HT1080 (cell line): ENCODE measurements around the gene CCDC57. TPM values are rescaled to one million over a fixed set of nuclear protein-coding genes. Genes with fewer than 3 reads are reported as not detected.
"Not testable (repeated sequence)": the region's sequence is repeated elsewhere in the genome, so short reads cannot be mapped to it uniquely, and the experiment has no call there.

Experiments
- DNase-seq: peaks from one replicate; pipeline ENCODE4 v3.0.0-alpha.2; 2015; ENCODE audit warnings: low read depth
- polyA plus RNA-seq, 2 experiments: library from polyadenylated mRNA; depleted of rRNA; stranded (reverse); fragments of >200 nt; gene quantifications; 2 replicates each; pipeline ENCODE4 v1.2.3, GENCODE V29; 2015
- total RNA-seq: library from RNA; depleted of rRNA; stranded (reverse); fragments of >200 nt; shearing (Covaris generic); gene quantifications from 2 replicates; pipeline ENCODE4 v1.2.3, GENCODE V29; 2014; rRNA removed

CCDC57 gene
- 10.6 and 12.9 TPM in 2 replicates for total RNA-seq
- 6.4 and 6.7 TPM in 2 replicates for polyA plus RNA-seq (2015; cell fraction: cytosol; rRNA removed)
- polyA plus RNA-seq (2015; cell fraction: nucleus; rRNA removed) = 86.3 and 105 TPM in 2 replicates

GRCh38 chr17:82212331-82213250 is at the start of gene CCDC57:
TSS of gene CCDC57 (minus strand) at chr17:82212842. CDS start at chr17:82201944, 10,898 bp downstream.
- DNase-seq = peak; percentile 63

- no peak for DNase-seq
Observed at GRCh38 chr17:82262344-82262743, 49.7 kb upstream of the CCDC57 start.

- DNase-seq = not testable (repeated sequence)
Observed at GRCh38 chr17:82259972-82260961, 47.6 kb upstream of the CCDC57 start.

- no peak for DNase-seq
Observed at GRCh38 chr17:82258555-82258954, 45.9 kb upstream of the CCDC57 start.

- DNase-seq = no peak
Observed at GRCh38 chr17:82257473-82257872, 44.8 kb upstream of the CCDC57 start.

GRCh38 chr17:82256242-82256885 is 43.7 kb upstream of the CCDC57 start:
- no peak for DNase-seq

GRCh38 chr17:82255402-82255972 is 42.8 kb upstream of the CCDC57 start:
- DNase-seq = no peak

- not testable (repeated sequence) for DNase-seq
Observed at GRCh38 chr17:82254746-82255145, 42.1 kb upstream of the CCDC57 start.

- DNase-seq = not testable (repeated sequence)
Observed at GRCh38 chr17:82254096-82254495, 41.5 kb upstream of the CCDC57 start.

GRCh38 chr17:82253179-82253544 is 40.5 kb upstream of the CCDC57 start:
- no peak for DNase-seq

GRCh38 chr17:82252511-82253178 is 40.0 kb upstream of the CCDC57 start:
- no peak for DNase-seq

- no peak for DNase-seq
Observed at GRCh38 chr17:82250868-82251500, 38.3 kb upstream of the CCDC57 start.

GRCh38 chr17:82249896-82250581 is 37.4 kb upstream of the CCDC57 start:
- DNase-seq = no peak

- DNase-seq = no peak
Observed at GRCh38 chr17:82248815-82249674, 36.4 kb upstream of the CCDC57 start.

- no peak for DNase-seq
Observed at GRCh38 chr17:82247856-82248671, 35.4 kb upstream of the CCDC57 start.

- DNase-seq = no peak
Observed at GRCh38 chr17:82247182-82247823, 34.7 kb upstream of the CCDC57 start.
